Mammary epithelial cell (primary cell): Measurements from ENCODE around the gene EDARADD.

ENCODE experiments used
- EZH2 ChIP-seq: IDR thresholded peaks from 2 replicates; pipeline ENCODE4 v1.6.1; 2012; ENCODE audit warnings: low read length, inconsistent platforms, borderline replicate concordance
- TF ChIP-seq, protein P1 (sequence below), 2 donors: IDR thresholded peaks in 1 of 2; conservative IDR thresholded peaks in 1 of 2; 2 replicates each; pipeline ENCODE4 v1.5.1; 2011 to 2012; ENCODE audit warnings: inconsistent platforms in 2 of 2, low read length in 2 of 2, mild to moderate bottlenecking in 2 of 2, control low read depth in 1 of 2, low read depth in 1 of 2; ENCODE audit not compliant: insufficient read depth in 1 of 2; ENCODE audit errors: extremely low read depth in 1 of 2

- TF ChIP-seq, protein P1, sequence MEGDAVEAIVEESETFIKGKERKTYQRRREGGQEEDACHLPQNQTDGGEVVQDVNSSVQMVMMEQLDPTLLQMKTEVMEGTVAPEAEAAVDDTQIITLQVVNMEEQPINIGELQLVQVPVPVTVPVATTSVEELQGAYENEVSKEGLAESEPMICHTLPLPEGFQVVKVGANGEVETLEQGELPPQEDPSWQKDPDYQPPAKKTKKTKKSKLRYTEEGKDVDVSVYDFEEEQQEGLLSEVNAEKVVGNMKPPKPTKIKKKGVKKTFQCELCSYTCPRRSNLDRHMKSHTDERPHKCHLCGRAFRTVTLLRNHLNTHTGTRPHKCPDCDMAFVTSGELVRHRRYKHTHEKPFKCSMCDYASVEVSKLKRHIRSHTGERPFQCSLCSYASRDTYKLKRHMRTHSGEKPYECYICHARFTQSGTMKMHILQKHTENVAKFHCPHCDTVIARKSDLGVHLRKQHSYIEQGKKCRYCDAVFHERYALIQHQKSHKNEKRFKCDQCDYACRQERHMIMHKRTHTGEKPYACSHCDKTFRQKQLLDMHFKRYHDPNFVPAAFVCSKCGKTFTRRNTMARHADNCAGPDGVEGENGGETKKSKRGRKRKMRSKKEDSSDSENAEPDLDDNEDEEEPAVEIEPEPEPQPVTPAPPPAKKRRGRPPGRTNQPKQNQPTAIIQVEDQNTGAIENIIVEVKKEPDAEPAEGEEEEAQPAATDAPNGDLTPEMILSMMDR (conservative IDR thresholded peaks at IDR 0.05 in 1 of 2, IDR thresholded peaks at IDR 0.05 in 1 of 2; ENCODE audit: extremely low read depth in 1 of 2, insufficient read depth in 1 of 2, low read depth in 1 of 2, low read length in 2 of 2): no peak
- TF ChIP-seq EZH2: no peak
These were observed 23.7 kb upstream of the EDARADD start for GRCh38 chr1:236370420-236370819.
